Gastroesophageal sphincter (tissue), 3 donors: ENCODE measurements around the gene ADO.

ENCODE experiments used
- CTCF ChIP-seq, 4 experiments: fragments of 200-600 bp in 2 of 4; fragments of 450-650 bp in 2 of 4; sonication (generic) in 1 of 4; IDR thresholded peaks; one replicate each; pipeline ENCODE4 v1.5.1; 2017 to 2019; ENCODE audit warnings: antibody characterized with exemption in 4 of 4, mild to moderate bottlenecking in 2 of 4, moderate library complexity in 2 of 4
- POLR2A ChIP-seq, 2 donors: fragments of 450-650 bp; IDR thresholded peaks; one replicate each; pipeline ENCODE4 v1.6.1; 2017; ENCODE audit warnings: antibody characterized with exemption in 2 of 2, mild to moderate bottlenecking in 2 of 2, moderate library complexity in 1 of 2
- POLR2AphosphoS5 ChIP-seq: sonication (generic); formaldehyde crosslinking; IDR thresholded peaks from one replicate; pipeline ENCODE4 v1.6.1; 2017; ENCODE audit warnings: antibody characterized with exemption

DNA sequence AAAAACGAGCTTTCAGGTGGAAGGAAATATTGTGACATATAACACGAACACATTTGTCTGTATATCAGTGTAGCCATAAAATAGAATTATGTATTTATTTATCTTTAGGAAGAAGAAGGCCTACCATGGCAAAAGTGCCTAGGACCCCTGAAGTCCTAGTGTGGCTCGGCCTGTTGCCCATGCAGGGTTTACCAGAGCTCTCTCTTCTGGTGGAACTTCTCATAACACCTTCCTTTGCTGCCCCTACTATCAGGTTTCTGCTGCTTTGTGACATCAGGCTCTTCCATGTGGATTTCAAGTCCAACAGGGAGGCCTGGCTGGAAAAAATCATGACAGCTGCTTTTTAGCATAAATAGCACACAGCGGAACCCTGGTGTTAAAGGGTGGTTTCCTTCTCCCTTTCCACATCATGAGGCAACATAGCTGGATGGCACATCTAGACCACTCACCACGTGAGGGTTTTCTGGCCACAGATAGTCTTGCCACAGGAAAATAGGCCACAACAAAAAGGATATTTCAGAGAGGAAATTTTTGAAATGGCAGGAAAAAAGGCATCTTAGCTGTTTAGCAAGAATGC lies 44.8 kb upstream of the ADO start:
- TF ChIP-seq POLR2AphosphoS5 (no peak), CTCF (IDR thresholded peaks at IDR 0.05) (no peak), POLR2A (IDR thresholded peaks at IDR 0.05) (no peak)
